K562 (cell line): ENCODE results near the gene SLC33A1. TPM values are rescaled to one million over a fixed set of nuclear protein-coding genes. Genes with fewer than 3 reads are reported as not detected.
A peak's percentile ranks its signal among the peaks of the same experiment; 100 is the strongest.

ENCODE experiments used
- ARID1B ChIP-seq: fragments of 450-650 bp; IDR thresholded peaks from 2 replicates; pipeline ENCODE4 v1.6.1; 2016; ENCODE audit warnings: antibody characterized with exemption, mild to moderate bottlenecking, inconsistent platforms
- ATF7 ChIP-seq: fragments of 450-650 bp; IDR thresholded peaks from 2 replicates; pipeline ENCODE4 v1.7.1; 2014; ENCODE audit warnings: mild to moderate bottlenecking, moderate library complexity
- BRF1 ChIP-seq: IDR thresholded peaks from 3 replicates; pipeline ENCODE4 v1.6.1; 2011; ENCODE audit warnings: borderline replicate concordance, mild to moderate bottlenecking; ENCODE audit not compliant: insufficient read length; ENCODE audit errors: extremely low read depth
- CBX3 ChIP-seq, 2 experiments: IDR thresholded peaks; 1 replicate in 1 of 2; 2 replicates in 1 of 2; pipeline ENCODE4 v1.6.1; 2012; ENCODE audit warnings: inconsistent platforms in 2 of 2, low read length in 2 of 2, borderline replicate concordance in 1 of 2, control low read depth in 1 of 2
- HNRNPL ChIP-seq: fragments of 200-400 bp; formaldehyde crosslinking; IDR thresholded peaks from 2 replicates; pipeline ENCODE4 v1.6.1; 2017; ENCODE audit warnings: low read depth, mild to moderate bottlenecking, low read length
- JUNB ChIP-seq: fragments of 450-650 bp; formaldehyde crosslinking; conservative IDR thresholded peaks from 2 replicates; pipeline ENCODE4 v1.4.0; 2020; ENCODE audit warnings: mild to moderate bottlenecking
- MCM5 ChIP-seq: fragments of 450-650 bp; IDR thresholded peaks from 2 replicates; pipeline ENCODE4 v1.6.1; 2016; ENCODE audit warnings: low read depth
- NBN ChIP-seq: fragments of 450-650 bp; IDR thresholded peaks from 2 replicates; pipeline ENCODE4 v1.6.1; 2016; ENCODE audit warnings: low read depth, mild to moderate bottlenecking
- PHB ChIP-seq: fragments of 250-450 bp; sonication (Bioruptor Pico); IDR thresholded peaks from 2 replicates; pipeline ENCODE4 v1.5.0; 2021
- PHF20 ChIP-seq: fragments of 450-650 bp; IDR thresholded peaks from 2 replicates; pipeline ENCODE4 v1.6.1; 2018; ENCODE audit not compliant: partially characterized antibody
- PYGO2 ChIP-seq: fragments of 450-650 bp; IDR thresholded peaks from 2 replicates; pipeline ENCODE4 v1.6.1; 2016; ENCODE audit warnings: mild to moderate bottlenecking, missing genetic modification characterization, moderate library complexity, missing compliant biosample characterization
- SRSF9 ChIP-seq: fragments of 200-400 bp; formaldehyde crosslinking; IDR thresholded peaks from 2 replicates; pipeline ENCODE4 v1.6.1; 2017; ENCODE audit warnings: low read depth, low read length, borderline replicate concordance
- STAT5A ChIP-seq: IDR thresholded peaks from 2 replicates; pipeline ENCODE4 v1.6.1; 2012; ENCODE audit warnings: low read length, inconsistent platforms, borderline replicate concordance
- TFAM ChIP-seq: fragments of 250-450 bp; sonication (Bioruptor Pico); conservative IDR thresholded peaks from 2 replicates; pipeline ENCODE4 v1.5.0; 2021; ENCODE audit warnings: mild to moderate bottlenecking, moderate library complexity
- TRIM28 ChIP-seq: fragments of 450-650 bp; IDR thresholded peaks from 2 replicates; pipeline ENCODE4 v1.6.1; 2017
- ZFP36 ChIP-seq: fragments of 150-350 bp; IDR thresholded peaks from 2 replicates; pipeline ENCODE4 v1.6.1; 2018; ENCODE audit warnings: low read length, low read depth; ENCODE audit not compliant: partially characterized antibody
- ZNF239 ChIP-seq: fragments of 250-450 bp; sonication (Bioruptor Pico); IDR thresholded peaks from 2 replicates; pipeline ENCODE4 v1.4.0; 2020; ENCODE audit warnings: mild to moderate bottlenecking
- polyA plus RNA-seq, 8 experiments: library from polyadenylated mRNA; depleted of rRNA in 4 of 8; stranded (reverse) in 5 of 8; unstranded in 3 of 8; fragments of >200 nt; fragmentation: Nextera tagmentation in 2 of 8; fragmentation: Illumina TruSeq in 1 of 8; extraction: Ambion mirVana in 2 of 8; extraction: Trizol in 1 of 8; gene quantifications; 2 replicates each; pipeline versions ENCODE4 v1.2.1 to v1.2.3, GENCODE V29; 2011 to 2014; ENCODE audit warnings: inconsistent platforms in 1 of 8, missing spikeins in 1 of 8
- total RNA-seq, 7 experiments: library from RNA; depleted of rRNA in 6 of 7; stranded (reverse); fragments of >200 nt in 6 of 7; fragmentation: Illumina TruSeq in 2 of 7; extraction: Trizol in 2 of 7; gene quantifications; 2 replicates each; pipeline versions ENCODE4 v1.2.1 to v1.2.3, GENCODE V29; 2011 to 2021; ENCODE audit warnings: low replicate concordance in 1 of 7
- TF ChIP-seq, protein P1 (sequence below), 2 experiments: fragments of 450-650 bp; IDR thresholded peaks; 2 replicates each; pipeline ENCODE4 v1.6.1; 2018; ENCODE audit warnings: mild to moderate bottlenecking in 2 of 2, low read depth in 1 of 2; ENCODE audit not compliant: partially characterized antibody in 2 of 2
- TF ChIP-seq, protein P2 (sequence below): sonication (generic); formaldehyde crosslinking; IDR thresholded peaks from 2 replicates; pipeline ENCODE4 v1.8.1; 2023; ENCODE audit warnings: missing genetic modification reagents, mild to moderate bottlenecking, borderline replicate concordance

SLC33A1 gene
- total and polyA plus RNA-seq, 9 of the 15 experiments (the other 6 are each of a cell fraction or from before 2014, with no cell fraction given): 6.2 to 26.8 (median 19.6) TPM

DNA sequence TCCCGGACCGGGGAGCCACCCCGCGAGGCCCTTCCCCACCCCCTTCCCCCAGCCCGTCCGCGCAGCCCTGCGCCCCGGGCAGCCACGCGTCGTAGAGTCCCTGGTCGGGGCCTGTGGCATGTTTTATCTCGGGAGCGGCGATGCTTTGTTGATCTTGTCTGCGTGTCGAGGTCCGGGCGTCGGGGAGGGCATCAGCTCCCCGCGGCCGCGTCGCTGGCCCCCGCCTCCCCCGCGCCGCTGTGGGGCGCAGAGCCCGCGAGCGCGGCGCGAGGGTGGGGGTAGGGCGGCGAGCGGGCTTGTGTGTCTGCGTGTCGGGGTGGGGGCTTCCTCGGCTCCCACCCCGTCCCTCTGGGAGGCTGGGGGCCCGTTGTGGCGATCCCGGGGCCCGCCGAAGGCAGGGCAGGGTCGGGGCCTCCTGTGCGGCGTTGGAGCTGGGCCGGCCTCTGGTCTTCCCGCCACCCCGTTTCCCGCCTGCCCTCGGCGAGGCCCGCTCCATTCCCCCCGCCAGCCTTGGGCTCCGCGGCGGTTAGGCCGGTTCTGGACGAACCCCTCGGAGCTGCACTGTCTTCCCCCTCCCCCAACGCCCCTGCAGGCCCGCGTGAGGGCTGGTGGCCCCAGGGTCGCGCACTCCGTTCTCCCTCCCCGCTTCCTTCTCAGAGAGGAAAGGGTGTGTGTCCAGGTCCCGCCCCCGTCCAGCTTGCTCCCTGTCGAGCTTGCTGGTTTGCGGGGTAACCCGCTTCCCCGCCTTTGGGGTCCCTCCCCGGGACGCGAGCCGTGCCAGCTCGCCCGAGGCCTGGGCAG lies 16.9 kb upstream of the SLC33A1 start (continued):
- TF ChIP-seq, protein P1, sequence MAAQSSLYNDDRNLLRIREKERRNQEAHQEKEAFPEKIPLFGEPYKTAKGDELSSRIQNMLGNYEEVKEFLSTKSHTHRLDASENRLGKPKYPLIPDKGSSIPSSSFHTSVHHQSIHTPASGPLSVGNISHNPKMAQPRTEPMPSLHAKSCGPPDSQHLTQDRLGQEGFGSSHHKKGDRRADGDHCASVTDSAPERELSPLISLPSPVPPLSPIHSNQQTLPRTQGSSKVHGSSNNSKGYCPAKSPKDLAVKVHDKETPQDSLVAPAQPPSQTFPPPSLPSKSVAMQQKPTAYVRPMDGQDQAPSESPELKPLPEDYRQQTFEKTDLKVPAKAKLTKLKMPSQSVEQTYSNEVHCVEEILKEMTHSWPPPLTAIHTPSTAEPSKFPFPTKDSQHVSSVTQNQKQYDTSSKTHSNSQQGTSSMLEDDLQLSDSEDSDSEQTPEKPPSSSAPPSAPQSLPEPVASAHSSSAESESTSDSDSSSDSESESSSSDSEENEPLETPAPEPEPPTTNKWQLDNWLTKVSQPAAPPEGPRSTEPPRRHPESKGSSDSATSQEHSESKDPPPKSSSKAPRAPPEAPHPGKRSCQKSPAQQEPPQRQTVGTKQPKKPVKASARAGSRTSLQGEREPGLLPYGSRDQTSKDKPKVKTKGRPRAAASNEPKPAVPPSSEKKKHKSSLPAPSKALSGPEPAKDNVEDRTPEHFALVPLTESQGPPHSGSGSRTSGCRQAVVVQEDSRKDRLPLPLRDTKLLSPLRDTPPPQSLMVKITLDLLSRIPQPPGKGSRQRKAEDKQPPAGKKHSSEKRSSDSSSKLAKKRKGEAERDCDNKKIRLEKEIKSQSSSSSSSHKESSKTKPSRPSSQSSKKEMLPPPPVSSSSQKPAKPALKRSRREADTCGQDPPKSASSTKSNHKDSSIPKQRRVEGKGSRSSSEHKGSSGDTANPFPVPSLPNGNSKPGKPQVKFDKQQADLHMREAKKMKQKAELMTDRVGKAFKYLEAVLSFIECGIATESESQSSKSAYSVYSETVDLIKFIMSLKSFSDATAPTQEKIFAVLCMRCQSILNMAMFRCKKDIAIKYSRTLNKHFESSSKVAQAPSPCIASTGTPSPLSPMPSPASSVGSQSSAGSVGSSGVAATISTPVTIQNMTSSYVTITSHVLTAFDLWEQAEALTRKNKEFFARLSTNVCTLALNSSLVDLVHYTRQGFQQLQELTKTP (IDR thresholded peaks at IDR 0.05; ENCODE audit: low read depth in 1 of 2, partially characterized antibody in 2 of 2): peak in 1 of 2 experiments; percentile 16
- TF ChIP-seq MCM5 (no peak), HNRNPL (no peak), NBN (no peak), TFAM (CRISPR knock-in tag) (no peak), SRSF9 (no peak), ATF7 (no peak), JUNB (CRISPR knock-in tag) (no peak), ARID1B (peak; percentile 12; the same call in 1 of the 2 replicates), BRF1 (no peak), ZFP36 (no peak), ZNF239 (CRISPR knock-in tag) (no peak), PYGO2 (no peak), PHF20 (no peak), PHB (CRISPR knock-in tag) (no peak), TRIM28 (no peak), STAT5A (no peak), CBX3 (IDR thresholded peaks at IDR 0.05; ENCODE audit: borderline replicate concordance in 1 of 2, low read length in 2 of 2) (no peak)
- TF ChIP-seq, protein P2, sequence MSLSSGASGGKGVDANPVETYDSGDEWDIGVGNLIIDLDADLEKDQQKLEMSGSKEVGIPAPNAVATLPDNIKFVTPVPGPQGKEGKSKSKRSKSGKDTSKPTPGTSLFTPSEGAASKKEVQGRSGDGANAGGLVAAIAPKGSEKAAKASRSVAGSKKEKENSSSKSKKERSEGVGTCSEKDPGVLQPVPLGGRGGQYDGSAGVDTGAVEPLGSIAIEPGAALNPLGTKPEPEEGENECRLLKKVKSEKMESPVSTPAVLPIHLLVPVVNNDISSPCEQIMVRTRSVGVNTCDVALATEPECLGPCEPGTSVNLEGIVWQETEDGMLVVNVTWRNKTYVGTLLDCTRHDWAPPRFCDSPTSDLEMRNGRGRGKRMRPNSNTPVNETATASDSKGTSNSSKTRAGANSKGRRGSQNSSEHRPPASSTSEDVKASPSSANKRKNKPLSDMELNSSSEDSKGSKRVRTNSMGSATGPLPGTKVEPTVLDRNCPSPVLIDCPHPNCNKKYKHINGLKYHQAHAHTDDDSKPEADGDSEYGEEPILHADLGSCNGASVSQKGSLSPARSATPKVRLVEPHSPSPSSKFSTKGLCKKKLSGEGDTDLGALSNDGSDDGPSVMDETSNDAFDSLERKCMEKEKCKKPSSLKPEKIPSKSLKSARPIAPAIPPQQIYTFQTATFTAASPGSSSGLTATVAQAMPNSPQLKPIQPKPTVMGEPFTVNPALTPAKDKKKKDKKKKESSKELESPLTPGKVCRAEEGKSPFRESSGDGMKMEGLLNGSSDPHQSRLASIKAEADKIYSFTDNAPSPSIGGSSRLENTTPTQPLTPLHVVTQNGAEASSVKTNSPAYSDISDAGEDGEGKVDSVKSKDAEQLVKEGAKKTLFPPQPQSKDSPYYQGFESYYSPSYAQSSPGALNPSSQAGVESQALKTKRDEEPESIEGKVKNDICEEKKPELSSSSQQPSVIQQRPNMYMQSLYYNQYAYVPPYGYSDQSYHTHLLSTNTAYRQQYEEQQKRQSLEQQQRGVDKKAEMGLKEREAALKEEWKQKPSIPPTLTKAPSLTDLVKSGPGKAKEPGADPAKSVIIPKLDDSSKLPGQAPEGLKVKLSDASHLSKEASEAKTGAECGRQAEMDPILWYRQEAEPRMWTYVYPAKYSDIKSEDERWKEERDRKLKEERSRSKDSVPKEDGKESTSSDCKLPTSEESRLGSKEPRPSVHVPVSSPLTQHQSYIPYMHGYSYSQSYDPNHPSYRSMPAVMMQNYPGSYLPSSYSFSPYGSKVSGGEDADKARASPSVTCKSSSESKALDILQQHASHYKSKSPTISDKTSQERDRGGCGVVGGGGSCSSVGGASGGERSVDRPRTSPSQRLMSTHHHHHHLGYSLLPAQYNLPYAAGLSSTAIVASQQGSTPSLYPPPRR (CRISPR knock-in tag): no peak
